OCI-LY1 (cell line): ENCODE measurements around the gene MBNL1.

Experiments
- CTCF ChIP-seq: fragments of 200-600 bp; sonication (generic), shearing (Covaris generic); IDR thresholded peaks from 2 replicates; pipeline ENCODE4 v1.5.1; 2017; ENCODE audit warnings: mild to moderate bottlenecking, antibody characterized with exemption, low read length, moderate library complexity, mixed read lengths
- EZH2 ChIP-seq: fragments of 200-600 bp; sonication (generic), shearing (Covaris generic); IDR thresholded peaks from 2 replicates; pipeline ENCODE4 v1.8.0; 2017; ENCODE audit warnings: borderline replicate concordance, mixed run types, mild to moderate bottlenecking, antibody characterized with exemption, low read length, moderate library complexity, mixed read lengths

GRCh38 chr3:152508705-152509104, 240.0 kb downstream of the MBNL1 start:
- TF ChIP-seq CTCF (peak; percentile 40; the same call in 1 of the 2 replicates), EZH2 (no peak)
